ENCODE data around the gene R3HCC1L. TPM values are rescaled to one million over a fixed set of nuclear protein-coding genes. Genes with fewer than 3 reads are reported as not detected.

The R3HCC1L gene
- total RNA-seq, 6 donors from 2014 or later = 13.2 to 24.1 (median 16.3) TPM

- peaks cover 0 to 19% (median 12%) of the 10 kb centered on the region in 4 donors for H3K36me3 ChIP-seq
- DNase-seq (no peak), ATAC-seq (ENCODE audit: low FRiP score in 2 of 2) (no peak)
- H3K4me1 ChIP-seq = no peaks in the 10 kb centered on the region
- WGBS, 2 donors = 92 to 95% methylated on average over 2 of the region's 2 CpGs
- no peak overlapping the region for H3K27ac ChIP-seq
- H3K27me3 ChIP-seq = no peaks in the 10 kb centered on the region
- TF ChIP-seq EP300 (IDR thresholded peaks at IDR 0.05) = no peak
- TF ChIP-seq, protein P1, sequence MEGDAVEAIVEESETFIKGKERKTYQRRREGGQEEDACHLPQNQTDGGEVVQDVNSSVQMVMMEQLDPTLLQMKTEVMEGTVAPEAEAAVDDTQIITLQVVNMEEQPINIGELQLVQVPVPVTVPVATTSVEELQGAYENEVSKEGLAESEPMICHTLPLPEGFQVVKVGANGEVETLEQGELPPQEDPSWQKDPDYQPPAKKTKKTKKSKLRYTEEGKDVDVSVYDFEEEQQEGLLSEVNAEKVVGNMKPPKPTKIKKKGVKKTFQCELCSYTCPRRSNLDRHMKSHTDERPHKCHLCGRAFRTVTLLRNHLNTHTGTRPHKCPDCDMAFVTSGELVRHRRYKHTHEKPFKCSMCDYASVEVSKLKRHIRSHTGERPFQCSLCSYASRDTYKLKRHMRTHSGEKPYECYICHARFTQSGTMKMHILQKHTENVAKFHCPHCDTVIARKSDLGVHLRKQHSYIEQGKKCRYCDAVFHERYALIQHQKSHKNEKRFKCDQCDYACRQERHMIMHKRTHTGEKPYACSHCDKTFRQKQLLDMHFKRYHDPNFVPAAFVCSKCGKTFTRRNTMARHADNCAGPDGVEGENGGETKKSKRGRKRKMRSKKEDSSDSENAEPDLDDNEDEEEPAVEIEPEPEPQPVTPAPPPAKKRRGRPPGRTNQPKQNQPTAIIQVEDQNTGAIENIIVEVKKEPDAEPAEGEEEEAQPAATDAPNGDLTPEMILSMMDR (IDR thresholded peaks at IDR 0.05) = no peak
- no peak for TF ChIP-seq POLR2AphosphoS5 (IDR thresholded peaks at IDR 0.05)
- no peak for TF ChIP-seq POLR2A (IDR thresholded peaks at IDR 0.05)
- H3K9me3 ChIP-seq = no peaks in the 10 kb centered on the region
- no peak overlapping the region for H3K4me3 ChIP-seq
Observed at GRCh38 chr10:98205351-98205750, 70.9 kb downstream of the R3HCC1L start.

- no peak overlapping the region for H3K4me3 ChIP-seq
- peaks cover 0 to 9% (median 4%) of the 10 kb centered on the region in 4 donors for H3K4me1 ChIP-seq
- H3K36me3 ChIP-seq = peaks cover 0 to 21% (median 12%) of the 10 kb centered on the region in 4 donors
- H3K9me3 ChIP-seq = no peaks in the 10 kb centered on the region
- H3K27ac ChIP-seq = no peak overlapping the region
- WGBS, 2 donors = 94 to 98% methylated on average over 2 of the region's 2 CpGs
- DNase-seq (no peak), ATAC-seq (ENCODE audit: low FRiP score in 2 of 2) (no peak)
- TF ChIP-seq POLR2A (IDR thresholded peaks at IDR 0.05) (no peak), POLR2AphosphoS5 (IDR thresholded peaks at IDR 0.05) (no peak), EP300 (IDR thresholded peaks at IDR 0.05) (no peak)
- TF ChIP-seq, protein P1 (IDR thresholded peaks at IDR 0.05) = no peak
- H3K27me3 ChIP-seq = no peaks in the 10 kb centered on the region
Observed at GRCh38 chr10:98208925-98209324, 74.5 kb downstream of the R3HCC1L start.

GRCh38 chr10:98209441-98209840, 75.0 kb downstream of the R3HCC1L start:
- H3K36me3 ChIP-seq = peaks cover 0 to 21% (median 12%) of the 10 kb centered on the region in 4 donors
- no peaks in the 10 kb centered on the region for H3K27me3 ChIP-seq
- H3K9me3 ChIP-seq = no peaks in the 10 kb centered on the region
- WGBS, 2 donors = 93% methylated on average over 4 of the region's 4 CpGs
- DNase-seq (no peak), ATAC-seq (ENCODE audit: low FRiP score in 2 of 2) (no peak)
- H3K4me3 ChIP-seq = no peak overlapping the region
- H3K27ac ChIP-seq = no peak overlapping the region
- TF ChIP-seq, protein P1 (IDR thresholded peaks at IDR 0.05) = no peak
- TF ChIP-seq EP300 (IDR thresholded peaks at IDR 0.05) (no peak), POLR2AphosphoS5 (IDR thresholded peaks at IDR 0.05) (no peak), POLR2A (IDR thresholded peaks at IDR 0.05) (no peak)
- H3K4me1 ChIP-seq = peaks cover 0 to 9% (median 4%) of the 10 kb centered on the region in 4 donors

DNA sequence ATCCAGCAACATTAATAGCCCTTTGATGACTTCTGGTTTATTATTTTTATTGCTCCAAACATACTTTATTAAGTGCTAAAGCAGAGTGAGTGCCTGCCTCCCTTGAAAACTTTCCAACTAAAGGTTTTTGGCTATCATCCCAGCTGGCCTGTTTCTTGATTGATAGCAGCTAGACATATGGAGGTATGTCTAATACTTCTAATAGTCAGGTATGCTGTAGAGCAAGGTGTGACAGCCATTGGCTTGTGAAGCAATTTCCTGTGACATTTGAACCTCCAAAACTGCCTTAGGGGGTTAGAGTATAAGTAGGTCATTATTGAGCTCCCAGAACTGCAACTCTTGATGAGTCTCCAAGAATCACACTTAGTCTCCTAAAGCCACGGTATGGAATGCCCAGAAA, 77.7 kb downstream of the R3HCC1L start:
- DNase-seq = no peak
- H3K36me3 ChIP-seq = peaks cover 0 to 21% (median 12%) of the 10 kb centered on the region in 4 donors
- peaks cover 0 to 9% (median 4%) of the 10 kb centered on the region in 4 donors for H3K4me1 ChIP-seq
- TF ChIP-seq POLR2AphosphoS5 (IDR thresholded peaks at IDR 0.05) (no peak), EP300 (IDR thresholded peaks at IDR 0.05) (no peak), POLR2A (IDR thresholded peaks at IDR 0.05) (no peak)
- TF ChIP-seq, protein P1 (IDR thresholded peaks at IDR 0.05) = no peak
- WGBS, 2 donors = 68 to 76% methylated on average over 1 of the region's 1 CpG
- no peak overlapping the region for H3K27ac ChIP-seq
- H3K9me3 ChIP-seq = peaks cover 0 to 2% (median 0%) of the 10 kb centered on the region in 4 donors
- H3K27me3 ChIP-seq = no peaks in the 10 kb centered on the region
- ATAC-seq (ENCODE audit: low FRiP score in 2 of 2) = no peak
- no peak overlapping the region for H3K4me3 ChIP-seq

DNA sequence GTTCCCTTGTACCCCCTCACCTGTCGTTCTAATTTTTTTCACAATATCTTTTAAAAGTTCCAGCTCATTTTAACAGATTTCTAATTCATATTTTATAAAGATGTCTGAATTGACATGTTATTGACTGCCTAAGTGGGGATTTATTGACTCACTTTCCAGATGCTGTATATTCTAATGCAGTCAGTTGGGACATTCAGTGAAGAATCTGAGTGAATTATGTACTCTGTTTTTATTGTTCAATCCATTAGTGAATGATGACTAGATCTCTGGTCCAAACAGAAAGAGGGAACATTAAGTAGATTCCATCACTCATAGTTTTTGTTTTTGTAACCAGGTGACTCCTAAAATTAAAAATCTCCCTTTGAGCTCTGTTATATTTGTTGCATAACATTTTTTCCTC, 79.3 kb downstream of the R3HCC1L start:
- Histone ChIP-seq H3K4me3 (no peak overlapping the region), H3K27ac (no peak overlapping the region), H3K27me3 (no peaks in the 10 kb centered on the region), H3K4me1 (peaks cover 0 to 9% (median 4%) of the 10 kb centered on the region in 4 donors), H3K36me3 (peaks cover 0 to 14% (median 8%) of the 10 kb centered on the region in 4 donors), H3K9me3 (peaks cover 0 to 3% (median 1%) of the 10 kb centered on the region in 4 donors)
- WGBS, 2 donors = 98 to 100% methylated on average over 1 of the region's 1 CpG
- ATAC-seq (ENCODE audit: low FRiP score in 2 of 2) (no peak), DNase-seq (no peak)
- TF ChIP-seq EP300 (IDR thresholded peaks at IDR 0.05) (no peak), POLR2A (IDR thresholded peaks at IDR 0.05) (no peak), POLR2AphosphoS5 (IDR thresholded peaks at IDR 0.05) (no peak)
- TF ChIP-seq, protein P1 (IDR thresholded peaks at IDR 0.05) = no peak
